DOHH2 (cell line): ENCODE results near the gene MAP7D3.

Experiments used
- H3F3A ChIP-seq: fragments of 200-600 bp; sonication (generic), shearing (Covaris generic); 2 replicates; pipeline ENCODE4 v1.6.0; 2016; ENCODE audit warnings: antibody characterized with exemption, mild to moderate bottlenecking; ENCODE audit not compliant: control insufficient read depth, insufficient read depth
- H3K27ac ChIP-seq: fragments of 200-600 bp; sonication (generic); 2 replicates; pipeline ENCODE4 v1.5.1; 2014; ENCODE audit warnings: low read depth, mild to moderate bottlenecking, low read length, moderate library complexity
- H3K27me3 ChIP-seq: fragments of 200-600 bp; sonication (generic); 2 replicates; pipeline ENCODE4 v1.6.1; 2014; ENCODE audit warnings: mild to moderate bottlenecking, low read length, mixed read lengths; ENCODE audit not compliant: control insufficient read depth
- H3K36me3 ChIP-seq: fragments of 200-600 bp; sonication (generic); 2 replicates; pipeline ENCODE4 v1.6.1; 2014; ENCODE audit warnings: mild to moderate bottlenecking, low read length, moderate library complexity, mixed read lengths; ENCODE audit not compliant: control insufficient read depth
- H3K4me1 ChIP-seq: fragments of 200-600 bp; sonication (generic); 2 replicates; pipeline ENCODE4 v1.6.1; 2014; ENCODE audit warnings: mild to moderate bottlenecking, low read length, mixed read lengths; ENCODE audit not compliant: control insufficient read depth
- H3K4me2 ChIP-seq: fragments of 200-600 bp; sonication (generic); 2 replicates; pipeline ENCODE4 v1.6.0; 2014; ENCODE audit warnings: mild to moderate bottlenecking, low read length, moderate library complexity
- H3K4me3 ChIP-seq: fragments of 200-600 bp; sonication (generic); 2 replicates; pipeline ENCODE4 v1.5.1; 2014; ENCODE audit warnings: mild to moderate bottlenecking, low read length, mixed read lengths
- H3K79me2 ChIP-seq: fragments of 200-600 bp; sonication (generic); 2 replicates; pipeline ENCODE4 v1.6.1; 2014; ENCODE audit warnings: mild to moderate bottlenecking, low read length, mixed read lengths; ENCODE audit not compliant: control insufficient read depth
- H3K9me2 ChIP-seq: fragments of 200-600 bp; sonication (generic); replicated peaks from 2 replicates; pipeline ENCODE4 v1.6.1; 2014; ENCODE audit warnings: mild to moderate bottlenecking, low read length, mixed read lengths; ENCODE audit not compliant: control insufficient read depth
- H3K9me3 ChIP-seq: fragments of 200-600 bp; sonication (generic); 2 replicates; pipeline ENCODE4 v1.6.1; 2014; ENCODE audit warnings: antibody characterized with exemption, low read length, mixed read lengths; ENCODE audit not compliant: control insufficient read depth, insufficient read depth
- H4K20me1 ChIP-seq: fragments of 200-600 bp; sonication (generic); 2 replicates; pipeline ENCODE4 v1.6.0; 2014; ENCODE audit warnings: low read depth, mild to moderate bottlenecking, antibody characterized with exemption, low read length, moderate library complexity; ENCODE audit not compliant: control insufficient read depth, insufficient read depth
- CTCF ChIP-seq: fragments of 200-600 bp; sonication (generic); IDR thresholded peaks from one replicate; pipeline ENCODE4 v1.5.1; 2014; ENCODE audit warnings: antibody characterized with exemption, mild to moderate bottlenecking, low read depth, low read length; ENCODE audit not compliant: poor library complexity, severe bottlenecking
- EZH2phosphoT487 ChIP-seq: fragments of 200-600 bp; sonication (generic); IDR thresholded peaks from 2 replicates; pipeline ENCODE4 v1.6.1; 2017; ENCODE audit warnings: borderline replicate concordance, mild to moderate bottlenecking, antibody characterized with exemption, low read length, moderate library complexity, mixed read lengths

Gene MAP7D3

GRCh38 chrX:136195247-136195646 lies 56.0 kb downstream of the MAP7D3 start:
- no peaks in the 10 kb centered on the region for H4K20me1 ChIP-seq
- no peaks in the 10 kb centered on the region for H3K79me2 ChIP-seq
- H3K36me3 ChIP-seq: no peaks in the 10 kb centered on the region
- no peak overlapping the region for H3K27ac ChIP-seq
- no peak overlapping the region for H3K4me3 ChIP-seq
- TF ChIP-seq CTCF: no peak
- no peak for TF ChIP-seq EZH2phosphoT487
- no peaks in the 10 kb centered on the region for H3K9me3 ChIP-seq
- no peaks in the 10 kb centered on the region for H3K9me2 ChIP-seq
- no peaks in the 10 kb centered on the region for H3F3A ChIP-seq
- no peak overlapping the region for H3K4me2 ChIP-seq
- H3K27me3 ChIP-seq: peaks cover 2% of the 10 kb centered on the region; the same call in 1 of the 2 replicates
- no peaks in the 10 kb centered on the region for H3K4me1 ChIP-seq

GRCh38 chrX:136194536-136194935 lies 56.7 kb downstream of the MAP7D3 start:
- no peak for TF ChIP-seq EZH2phosphoT487
- no peak for TF ChIP-seq CTCF
- Histone ChIP-seq H3K36me3 (no peaks in the 10 kb centered on the region), H3K4me1 (no peaks in the 10 kb centered on the region)

GRCh38 chrX:136193771-136194170 lies 57.4 kb downstream of the MAP7D3 start:
- Histone ChIP-seq H3K36me3 (no peaks in the 10 kb centered on the region), H3K79me2 (no peaks in the 10 kb centered on the region), H4K20me1 (no peaks in the 10 kb centered on the region), H3K9me2 (no peaks in the 10 kb centered on the region), H3F3A (no peaks in the 10 kb centered on the region), H3K9me3 (no peaks in the 10 kb centered on the region), H3K4me2 (no peak overlapping the region), H3K27me3 (peaks cover 2% of the 10 kb centered on the region; the same call in 1 of the 2 replicates), H3K27ac (no peak overlapping the region), H3K4me1 (no peaks in the 10 kb centered on the region), H3K4me3 (no peak overlapping the region)
- TF ChIP-seq EZH2phosphoT487: no peak
- TF ChIP-seq CTCF: no peak

More at GRCh38 chrX:136194536-136194935, 56.7 kb downstream of the MAP7D3 start:
- Histone ChIP-seq H4K20me1 (no peaks in the 10 kb centered on the region), H3K27me3 (peaks cover 2% of the 10 kb centered on the region; the same call in 1 of the 2 replicates), H3K9me3 (no peaks in the 10 kb centered on the region), H3K4me3 (no peak overlapping the region), H3F3A (no peaks in the 10 kb centered on the region), H3K79me2 (no peaks in the 10 kb centered on the region), H3K27ac (no peak overlapping the region), H3K4me2 (no peak overlapping the region), H3K9me2 (no peaks in the 10 kb centered on the region)
